Liver (tissue), 9 donors: Measurements from ENCODE around the gene INTS6. TPM values are rescaled to one million over a fixed set of nuclear protein-coding genes. Genes with fewer than 3 reads are reported as not detected.

Experiments
- DNase-seq: peaks from one replicate; pipeline ENCODE4 v3.0.0-alpha.2; 2017; ENCODE audit warnings: low spot score
- H3K27ac ChIP-seq, 2 donors: one replicate each; pipeline ENCODE4 v1.7.0; 2013; ENCODE audit warnings: inconsistent platforms in 2 of 2, low read length in 2 of 2, control low read depth in 1 of 2, low read depth in 1 of 2, mild to moderate bottlenecking in 1 of 2
- H3K27me3 ChIP-seq, 4 donors: one replicate each; pipeline versions ENCODE4 v1.6.1 to v1.7.0; 2013; ENCODE audit warnings: low read length in 3 of 4, inconsistent platforms in 1 of 4, mild to moderate bottlenecking in 1 of 4, moderate library complexity in 1 of 4; ENCODE audit not compliant: control insufficient read depth in 4 of 4, insufficient read depth in 4 of 4
- H3K36me3 ChIP-seq, 4 donors: one replicate each; pipeline versions ENCODE4 v1.6.1 to v1.7.0; 2013; ENCODE audit warnings: low read length in 3 of 4, mild to moderate bottlenecking in 3 of 4, low read depth in 1 of 4, moderate library complexity in 1 of 4; ENCODE audit not compliant: control insufficient read depth in 4 of 4, insufficient read depth in 3 of 4
- H3K4me1 ChIP-seq, 4 donors: one replicate each; pipeline versions ENCODE4 v1.6.1 to v1.7.0; 2013; ENCODE audit warnings: low read length in 3 of 4, mild to moderate bottlenecking in 3 of 4, moderate library complexity in 1 of 4; ENCODE audit not compliant: control insufficient read depth in 4 of 4, insufficient read depth in 4 of 4
- H3K4me3 ChIP-seq, 3 donors: one replicate each; pipeline versions ENCODE4 v1.6.1 to v1.7.0; 2013; ENCODE audit warnings: low read length in 3 of 3, control low read depth in 1 of 3, low read depth in 1 of 3, mild to moderate bottlenecking in 1 of 3
- H3K9ac ChIP-seq, 2 donors: one replicate each; pipeline ENCODE4 v1.7.0; 2013; ENCODE audit warnings: low read length in 2 of 2, mild to moderate bottlenecking in 2 of 2, moderate library complexity in 2 of 2, control low read depth in 1 of 2, low read depth in 1 of 2
- H3K9me3 ChIP-seq, 4 donors: one replicate each; pipeline versions ENCODE4 v1.6.1 to v1.7.0; 2013; ENCODE audit warnings: low read length in 3 of 4; ENCODE audit not compliant: control insufficient read depth in 4 of 4
- CTCF ChIP-seq: fragments of 150-350 bp; IDR thresholded peaks from 2 replicates; pipeline ENCODE4 v1.5.1; 2017; ENCODE audit warnings: improper control_type of control experiment, low read depth, low read length; ENCODE audit not compliant: missing input control
- EGR1 ChIP-seq, 2 donors: IDR thresholded peaks; 2 replicates each; pipeline ENCODE4 v1.6.1; 2016 to 2018; ENCODE audit warnings: antibody characterized with exemption in 2 of 2, low read depth in 2 of 2
- FOXA1 ChIP-seq: IDR thresholded peaks from 2 replicates; pipeline ENCODE4 v1.6.1; 2016; ENCODE audit warnings: antibody characterized with exemption
- FOXA2 ChIP-seq: IDR thresholded peaks from 2 replicates; pipeline ENCODE4 v1.6.1; 2016; ENCODE audit warnings: antibody characterized with exemption
- GABPA ChIP-seq, 2 donors: IDR thresholded peaks in 1 of 2; conservative IDR thresholded peaks in 1 of 2; 2 replicates each; pipeline ENCODE4 v1.6.1; 2016; ENCODE audit warnings: antibody characterized with exemption in 2 of 2, mild to moderate bottlenecking in 1 of 2, moderate library complexity in 1 of 2
- HNF4A ChIP-seq, 2 donors: conservative IDR thresholded peaks; 2 replicates each; pipeline ENCODE4 v1.6.1; 2016; ENCODE audit warnings: antibody characterized with exemption in 2 of 2, mild to moderate bottlenecking in 2 of 2
- HNF4G ChIP-seq: IDR thresholded peaks from 2 replicates; pipeline ENCODE4 v1.6.1; 2016; ENCODE audit warnings: antibody characterized with exemption
- JUND ChIP-seq, 2 donors: IDR thresholded peaks; 2 replicates each; pipeline ENCODE4 v1.6.1; 2016; ENCODE audit warnings: antibody characterized with exemption in 2 of 2
- MAX ChIP-seq: IDR thresholded peaks from 2 replicates; pipeline ENCODE4 v1.6.1; 2016; ENCODE audit warnings: antibody characterized with exemption
- RAD21 ChIP-seq, 2 donors: IDR thresholded peaks; 2 replicates each; pipeline ENCODE4 v1.6.1; 2016; ENCODE audit warnings: antibody characterized with exemption in 2 of 2, mild to moderate bottlenecking in 2 of 2
- REST ChIP-seq: IDR thresholded peaks from 2 replicates; pipeline ENCODE4 v1.6.1; 2016; ENCODE audit warnings: antibody characterized with exemption, mild to moderate bottlenecking
- RXRA ChIP-seq, 2 donors: IDR thresholded peaks; 2 replicates each; pipeline ENCODE4 v1.6.1; 2017 to 2018; ENCODE audit warnings: antibody characterized with exemption in 2 of 2, mild to moderate bottlenecking in 1 of 2
- SP1 ChIP-seq: IDR thresholded peaks from 2 replicates; pipeline ENCODE4 v1.6.1; 2018; ENCODE audit warnings: antibody characterized with exemption, mild to moderate bottlenecking
- ZBTB33 ChIP-seq: IDR thresholded peaks from 2 replicates; pipeline ENCODE4 v1.6.1; 2016; ENCODE audit warnings: antibody characterized with exemption
- WGBS: extraction: QIAGEN DNeasy Blood & Tissue Kit; methylation state at CpG from one replicate; pipeline ENCODE4 v1.1.7; 2013; 5-methylcytosine and 5-hydroxymethylcytosine counted together
- polyA plus RNA-seq, 2 donors: library from polyadenylated mRNA; stranded (reverse) in 1 of 2; unstranded in 1 of 2; fragments of 200-250 nt in 1 of 2; fragments of >200 nt in 1 of 2; fragmentation: Nextera tagmentation in 1 of 2; extraction: Ambion mirVana in 1 of 2; gene quantifications; one replicate each; pipeline versions ENCODE4 v1.2.1 to v1.2.3, GENCODE V29; 2013 to 2015
- total RNA-seq, 2 donors: library from RNA; depleted of rRNA; stranded (reverse); fragments of >200 nt; gene quantifications; one replicate each; pipeline ENCODE4 v1.2.3, GENCODE V29; 2014
- donor health status: healthy.
- donor health status: healthy.
- donor health status: healthy.
- donor health status: healthy.
- donor health status: healthy.

Gene INTS6
- total and polyA plus RNA-seq, 4 donors = 11.4 to 61.4 (median 18.8) TPM

GRCh38 chr13:51481656-51482055 lies 28.8 kb upstream of the INTS6 start:
- Histone ChIP-seq H3K9me3 (no peaks in the 10 kb centered on the region), H3K27me3 (no peaks in the 10 kb centered on the region), H3K9ac (no peak overlapping the region), H3K36me3 (no peaks in the 10 kb centered on the region), H3K4me1 (peaks cover 0 to 21% (median 15%) of the 10 kb centered on the region in 4 donors), H3K4me3 (no peak overlapping the region), H3K27ac (no peak overlapping the region)
- no peak for DNase-seq
- 83% methylated on average over 1 of the region's 1 CpG for whole genome bisulfite sequencing
- TF ChIP-seq EGR1 (IDR thresholded peaks at IDR 0.05; ENCODE audit: low read depth in 2 of 2) (no peak), SP1 (no peak), HNF4G (no peak), FOXA2 (no peak), RXRA (IDR thresholded peaks at IDR 0.05) (no peak), RAD21 (IDR thresholded peaks at IDR 0.05) (no peak), MAX (no peak), JUND (IDR thresholded peaks at IDR 0.05) (no peak), GABPA (IDR thresholded peaks at IDR 0.05 in 1 of 2, conservative IDR thresholded peaks at IDR 0.05 in 1 of 2) (no peak)

- TF ChIP-seq HNF4A (conservative IDR thresholded peaks at IDR 0.05) = peak in 1 of 2 donors; percentile 31
- no peak for TF ChIP-seq REST
- no peak overlapping the region for H3K9ac ChIP-seq
- no peak overlapping the region for H3K4me3 ChIP-seq
- peaks cover 0 to 31% (median 18%) of the 10 kb centered on the region in 4 donors for H3K4me1 ChIP-seq
- H3K36me3 ChIP-seq = no peaks in the 10 kb centered on the region
- H3K27me3 ChIP-seq = no peaks in the 10 kb centered on the region
- no peaks in the 10 kb centered on the region for H3K9me3 ChIP-seq
- 49% methylated on average over 2 of the region's 2 CpGs for WGBS
- no peak for DNase-seq
- H3K27ac ChIP-seq = peak overlapping the region in 1 of 2 donors; percentile 15
These were observed 26.3 kb upstream of the INTS6 start for GRCh38 chr13:51479199-51479523.

- peaks cover 0 to 31% (median 18%) of the 10 kb centered on the region in 4 donors for H3K4me1 ChIP-seq
- TF ChIP-seq CTCF = no peak
- no peak for TF ChIP-seq RAD21 (IDR thresholded peaks at IDR 0.05)
- peak; percentile 9 for TF ChIP-seq FOXA2
- TF ChIP-seq FOXA1 = no peak
- peak; percentile 13 for TF ChIP-seq REST
- no peak for TF ChIP-seq JUND (IDR thresholded peaks at IDR 0.05)
- no peak for TF ChIP-seq MAX
- no peak for TF ChIP-seq ZBTB33
- peak in 1 of 2 donors; percentile 31 for TF ChIP-seq RXRA (IDR thresholded peaks at IDR 0.05)
- TF ChIP-seq HNF4A (conservative IDR thresholded peaks at IDR 0.05) = no peak
- H3K9me3 ChIP-seq = no peaks in the 10 kb centered on the region
- peak overlapping the region; percentile 15 to 72 for H3K27ac ChIP-seq
- peak overlapping the region in 1 of 2 donors; percentile 21 for H3K9ac ChIP-seq
- H3K36me3 ChIP-seq = no peaks in the 10 kb centered on the region
- peak overlapping the region in 1 of 3 donors; percentile 34 for H3K4me3 ChIP-seq
- H3K27me3 ChIP-seq = no peaks in the 10 kb centered on the region
- 41% methylated on average over 8 of the region's 8 CpGs for WGBS
- DNase-seq = no peak
These were observed 25.8 kb upstream of the INTS6 start for GRCh38 chr13:51478418-51479198.
